Fibroblast of lung (primary cell): Measurements from ENCODE around the gene FTO. TPM values are rescaled to one million over a fixed set of nuclear protein-coding genes. Genes with fewer than 3 reads are reported as not detected.

Experiments used
- DNase-seq, 2 donors: peaks; one replicate each; pipeline versions ENCODE4 v3.0.0 to v3.0.0-alpha.2; 2010; ENCODE audit warnings: low read depth in 2 of 2
- H2AFZ ChIP-seq: 2 replicates; pipeline ENCODE4 v1.5.1; 2012; ENCODE audit warnings: low read length, control low read depth, inconsistent platforms
- H3K27ac ChIP-seq: 2 replicates; pipeline ENCODE4 v1.5.1; 2011; ENCODE audit warnings: low read length, control low read depth; ENCODE audit not compliant: insufficient read depth
- H3K27me3 ChIP-seq: 2 replicates; pipeline ENCODE4 v1.5.1; 2011; ENCODE audit warnings: mild to moderate bottlenecking, low read length; ENCODE audit not compliant: control insufficient read depth, insufficient read depth
- H3K36me3 ChIP-seq: 2 replicates; pipeline ENCODE4 v1.5.1; 2011; ENCODE audit warnings: low read length; ENCODE audit not compliant: control insufficient read depth, insufficient read depth
- H3K4me1 ChIP-seq: 2 replicates; pipeline ENCODE4 v1.5.1; 2011; ENCODE audit warnings: low read length; ENCODE audit not compliant: control insufficient read depth, insufficient read depth; ENCODE audit errors: extremely low read depth
- H3K4me2 ChIP-seq: 2 replicates; pipeline ENCODE4 v1.5.1; 2011; ENCODE audit warnings: low read length, control low read depth; ENCODE audit not compliant: insufficient read depth; ENCODE audit errors: extremely low read depth
- H3K4me3 ChIP-seq, 4 experiments: fragments of 200-600 bp in 1 of 4; sonication (generic) in 1 of 4; replicated peaks in 1 of 4; 2 replicates each; pipeline ENCODE4 v1.5.1; 2011 to 2016; ENCODE audit warnings: low read length in 4 of 4, low read depth in 3 of 4, mild to moderate bottlenecking in 3 of 4, control low read depth in 2 of 4, inconsistent platforms in 1 of 4, mixed read lengths in 1 of 4; ENCODE audit not compliant: insufficient read depth in 1 of 4; ENCODE audit errors: control extremely low read depth in 1 of 4
- H3K79me2 ChIP-seq: 2 replicates; pipeline ENCODE4 v1.5.1; 2012; ENCODE audit warnings: mild to moderate bottlenecking, low read length, inconsistent platforms; ENCODE audit not compliant: control insufficient read depth, insufficient read depth
- H3K9ac ChIP-seq: 2 replicates; pipeline ENCODE4 v1.5.1; 2011; ENCODE audit warnings: mild to moderate bottlenecking, low read length, control low read depth; ENCODE audit not compliant: insufficient read depth
- H3K9me3 ChIP-seq: 2 replicates; pipeline ENCODE4 v1.5.1; 2012; ENCODE audit warnings: low read depth, low read length; ENCODE audit not compliant: control insufficient read depth, insufficient read depth
- H4K20me1 ChIP-seq: 2 replicates; pipeline ENCODE4 v1.5.1; 2011; ENCODE audit warnings: low read length; ENCODE audit not compliant: control insufficient read depth, insufficient read depth; ENCODE audit errors: extremely low read depth
- EZH2 ChIP-seq: IDR thresholded peaks from 2 replicates; pipeline ENCODE4 v1.5.1; 2012; ENCODE audit warnings: low read length, control low read depth, mild to moderate bottlenecking; ENCODE audit errors: missing control alignments
- polyA plus RNA-seq, 2 donors: library from polyadenylated mRNA; depleted of rRNA in 1 of 2; stranded (reverse) in 1 of 2; unstranded in 1 of 2; fragments of >200 nt; gene quantifications; 2 replicates each; pipeline ENCODE4 v1.2.1, GENCODE V29; 2011 to 2012; ENCODE audit warnings: missing spikeins in 1 of 2
- total RNA-seq: library from RNA; depleted of rRNA; stranded (reverse); fragments of >200 nt; gene quantifications from 2 replicates; pipeline ENCODE4 v1.2.1, GENCODE V29; 2014
- TF ChIP-seq, protein P1 (sequence below), 2 donors: IDR thresholded peaks in 1 of 2; conservative IDR thresholded peaks in 1 of 2; 1 replicate in 1 of 2; 2 replicates in 1 of 2; pipeline ENCODE4 v1.5.1; 2011 to 2012; ENCODE audit warnings: low read length in 2 of 2, control low read depth in 1 of 2, inconsistent platforms in 1 of 2, low read depth in 1 of 2, mild to moderate bottlenecking in 1 of 2

FTO gene
- total and polyA plus RNA-seq, 2 donors (not counting 1 experiment from before 2014, with no cell fraction given), result 61.1 to 97.6 TPM

DNA sequence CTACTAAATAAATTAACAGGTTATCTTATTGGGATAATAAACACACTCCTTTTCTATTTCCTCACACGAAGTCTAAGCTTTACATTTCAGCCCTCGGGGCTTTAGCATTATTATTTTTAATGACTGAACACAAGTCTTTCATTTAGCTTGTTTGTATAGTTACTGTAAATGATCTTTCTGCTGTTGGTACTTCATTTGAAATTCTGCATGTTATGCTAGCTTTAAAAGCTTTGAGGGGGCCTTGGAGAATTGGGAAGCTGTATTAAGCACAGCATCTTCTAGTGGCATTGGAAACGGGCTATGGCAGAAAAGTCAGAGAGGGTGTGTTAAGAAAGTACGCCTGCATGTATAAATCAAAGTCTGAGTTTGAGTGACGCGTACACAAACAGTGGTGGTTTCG is 243.7 kb downstream of the FTO start:
- Histone ChIP-seq H3K9me3 (no peaks in the 10 kb centered on the region), H3K27ac (no peak overlapping the region), H3K4me1 (no peaks in the 10 kb centered on the region), H4K20me1 (no peaks in the 10 kb centered on the region), H3K4me3 (no peak overlapping the region), H3K9ac (no peak overlapping the region), H3K36me3 (no peaks in the 10 kb centered on the region), H2AFZ (no peak overlapping the region), H3K4me2 (no peak overlapping the region), H3K79me2 (no peaks in the 10 kb centered on the region), H3K27me3 (no peaks in the 10 kb centered on the region)
- DNase-seq, result no peak
- TF ChIP-seq, protein P1, sequence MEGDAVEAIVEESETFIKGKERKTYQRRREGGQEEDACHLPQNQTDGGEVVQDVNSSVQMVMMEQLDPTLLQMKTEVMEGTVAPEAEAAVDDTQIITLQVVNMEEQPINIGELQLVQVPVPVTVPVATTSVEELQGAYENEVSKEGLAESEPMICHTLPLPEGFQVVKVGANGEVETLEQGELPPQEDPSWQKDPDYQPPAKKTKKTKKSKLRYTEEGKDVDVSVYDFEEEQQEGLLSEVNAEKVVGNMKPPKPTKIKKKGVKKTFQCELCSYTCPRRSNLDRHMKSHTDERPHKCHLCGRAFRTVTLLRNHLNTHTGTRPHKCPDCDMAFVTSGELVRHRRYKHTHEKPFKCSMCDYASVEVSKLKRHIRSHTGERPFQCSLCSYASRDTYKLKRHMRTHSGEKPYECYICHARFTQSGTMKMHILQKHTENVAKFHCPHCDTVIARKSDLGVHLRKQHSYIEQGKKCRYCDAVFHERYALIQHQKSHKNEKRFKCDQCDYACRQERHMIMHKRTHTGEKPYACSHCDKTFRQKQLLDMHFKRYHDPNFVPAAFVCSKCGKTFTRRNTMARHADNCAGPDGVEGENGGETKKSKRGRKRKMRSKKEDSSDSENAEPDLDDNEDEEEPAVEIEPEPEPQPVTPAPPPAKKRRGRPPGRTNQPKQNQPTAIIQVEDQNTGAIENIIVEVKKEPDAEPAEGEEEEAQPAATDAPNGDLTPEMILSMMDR (conservative IDR thresholded peaks at IDR 0.05 in 1 of 2, IDR thresholded peaks at IDR 0.05 in 1 of 2; ENCODE audit: low read depth in 1 of 2, low read length in 2 of 2), result no peak
- TF ChIP-seq EZH2, result no peak

GRCh38 chr16:53948326-53948725 is 244.4 kb downstream of the FTO start:
- DNase-seq, result no peak
- no peaks in the 10 kb centered on the region for H3K9me3 ChIP-seq
- no peak overlapping the region for H2AFZ ChIP-seq
- no peaks in the 10 kb centered on the region for H4K20me1 ChIP-seq
- H3K4me1 ChIP-seq, result no peaks in the 10 kb centered on the region
- no peak overlapping the region for H3K4me2 ChIP-seq
- TF ChIP-seq EZH2, result no peak
- TF ChIP-seq, protein P1 (conservative IDR thresholded peaks at IDR 0.05 in 1 of 2, IDR thresholded peaks at IDR 0.05 in 1 of 2; ENCODE audit: low read depth in 1 of 2, low read length in 2 of 2), result no peak
- H3K27me3 ChIP-seq, result no peaks in the 10 kb centered on the region
- H3K27ac ChIP-seq, result no peak overlapping the region
- H3K36me3 ChIP-seq, result no peaks in the 10 kb centered on the region
- H3K4me3 ChIP-seq, result no peak overlapping the region
- no peak overlapping the region for H3K9ac ChIP-seq
- no peaks in the 10 kb centered on the region for H3K79me2 ChIP-seq

GRCh38 chr16:53948734-53949430 is 244.9 kb downstream of the FTO start:
- H3K79me2 ChIP-seq, result no peaks in the 10 kb centered on the region
- H4K20me1 ChIP-seq, result no peaks in the 10 kb centered on the region
- no peak overlapping the region for H3K27ac ChIP-seq
- H2AFZ ChIP-seq, result no peak overlapping the region
- no peaks in the 10 kb centered on the region for H3K9me3 ChIP-seq
- H3K4me1 ChIP-seq, result no peaks in the 10 kb centered on the region
- DNase-seq, result no peak
- H3K4me2 ChIP-seq, result no peak overlapping the region
- H3K9ac ChIP-seq, result no peak overlapping the region
- H3K27me3 ChIP-seq, result no peaks in the 10 kb centered on the region
- TF ChIP-seq, protein P1 (conservative IDR thresholded peaks at IDR 0.05 in 1 of 2, IDR thresholded peaks at IDR 0.05 in 1 of 2; ENCODE audit: low read depth in 1 of 2, low read length in 2 of 2), result no peak
- TF ChIP-seq EZH2, result no peak
- no peaks in the 10 kb centered on the region for H3K36me3 ChIP-seq
- no peak overlapping the region for H3K4me3 ChIP-seq
